Ammon's horn (tissue), 1 donor: ENCODE results near the gene INHBA.

ENCODE experiments used
- DNase-seq: peaks from one replicate; pipeline ENCODE4 v3.0.0-alpha.2; 2016; ENCODE audit warnings: low spot score

INHBA gene

DNA sequence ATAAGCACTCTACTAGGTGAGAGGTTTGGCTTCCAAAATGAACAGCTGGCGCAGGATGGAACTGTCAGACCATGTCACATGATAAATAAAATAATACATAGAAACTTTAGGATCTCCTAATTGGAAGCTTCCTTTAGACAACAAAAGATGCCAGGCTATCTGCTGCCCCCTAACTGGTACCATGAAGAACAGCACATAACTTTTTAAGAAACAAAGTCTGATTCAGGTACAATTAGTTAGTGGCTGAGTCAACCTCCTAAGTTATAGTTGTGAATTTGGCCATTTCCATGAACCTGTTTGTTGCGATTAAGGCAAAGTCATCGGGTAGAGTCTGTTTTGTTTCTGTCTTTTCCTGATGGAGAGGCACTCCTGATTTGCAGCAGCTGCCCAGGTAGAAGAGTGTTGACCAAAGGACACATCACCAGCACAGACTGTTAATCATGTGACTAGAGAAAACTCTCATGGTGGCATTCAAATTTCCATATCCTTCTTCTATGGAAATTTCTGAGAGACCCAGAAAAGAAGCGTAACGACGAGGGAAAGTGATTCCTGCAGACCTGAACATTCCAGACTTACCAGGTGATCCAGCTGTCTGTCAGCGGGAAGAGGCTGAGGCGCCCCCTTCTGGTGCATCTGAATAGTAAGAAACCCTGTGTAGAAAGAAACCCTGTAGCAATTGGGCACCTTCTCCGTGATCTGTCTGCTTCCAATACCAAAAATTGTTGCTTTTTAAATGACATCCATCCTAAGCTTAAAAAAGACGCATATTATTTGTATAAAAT lies 8.6 kb upstream of the INHBA start:
- no peak for DNase-seq

DNA sequence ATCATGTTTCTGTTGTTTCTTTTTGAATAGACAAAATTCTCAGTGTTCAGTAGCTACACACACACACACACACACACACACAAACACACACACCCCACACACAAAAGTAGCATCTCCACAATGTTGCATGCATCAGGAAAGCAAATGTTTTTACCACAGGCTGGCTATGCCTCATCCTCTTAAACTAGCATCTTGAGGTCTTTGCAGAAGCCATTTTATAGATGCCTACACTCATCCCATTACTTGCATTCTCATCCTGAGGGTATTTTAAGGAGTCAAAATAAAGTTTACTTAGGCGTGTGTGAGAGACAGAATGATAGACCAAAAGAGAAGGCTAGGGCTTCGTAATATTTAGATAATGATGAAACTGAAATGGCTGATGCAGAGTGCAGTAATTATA lies 7.9 kb upstream of the INHBA start:
- no peak for DNase-seq

GRCh38 chr7:41709621-41710020 lies 6.7 kb upstream of the INHBA start:
- DNase-seq = no peak

DNA sequence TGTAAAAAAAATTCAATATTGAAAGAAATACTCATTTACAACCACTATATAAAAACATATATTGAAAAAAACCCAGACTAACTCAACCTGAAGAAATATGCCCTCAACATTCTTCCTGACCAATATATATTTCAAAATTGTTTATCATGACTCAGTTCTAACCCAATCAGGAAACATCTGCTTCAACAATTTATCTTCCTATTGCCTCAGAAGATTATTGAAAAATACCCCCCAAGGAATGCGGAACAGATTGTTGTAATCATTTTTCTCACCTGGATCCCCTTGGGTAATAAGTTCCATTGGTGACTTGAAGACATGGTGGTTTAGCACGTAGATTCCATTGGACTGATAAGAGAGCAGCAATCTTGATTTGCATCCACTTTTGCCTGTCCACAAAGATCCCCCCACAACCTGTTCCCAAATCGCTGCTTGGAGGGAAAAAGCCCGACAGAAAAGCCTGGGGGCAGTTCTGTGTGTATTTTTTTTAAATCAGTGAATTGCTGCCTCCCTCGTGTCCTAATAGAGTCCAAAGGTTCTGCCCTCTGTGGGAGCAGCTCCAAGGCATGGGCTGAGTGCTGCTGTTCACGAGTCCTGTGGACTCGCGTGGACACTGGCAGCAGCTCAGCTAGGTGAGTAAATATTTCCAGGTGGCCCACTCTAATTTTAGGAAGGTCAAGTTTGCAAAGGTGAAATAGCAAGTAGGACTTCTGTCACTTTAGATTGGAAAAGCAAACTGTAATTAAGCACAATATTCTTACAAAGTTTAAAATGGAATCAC lies 5.9 kb upstream of the INHBA start:
- no peak for DNase-seq

- DNase-seq = no peak
Observed at GRCh38 chr7:41706228-41706930, 3.5 kb upstream of the INHBA start.

DNA sequence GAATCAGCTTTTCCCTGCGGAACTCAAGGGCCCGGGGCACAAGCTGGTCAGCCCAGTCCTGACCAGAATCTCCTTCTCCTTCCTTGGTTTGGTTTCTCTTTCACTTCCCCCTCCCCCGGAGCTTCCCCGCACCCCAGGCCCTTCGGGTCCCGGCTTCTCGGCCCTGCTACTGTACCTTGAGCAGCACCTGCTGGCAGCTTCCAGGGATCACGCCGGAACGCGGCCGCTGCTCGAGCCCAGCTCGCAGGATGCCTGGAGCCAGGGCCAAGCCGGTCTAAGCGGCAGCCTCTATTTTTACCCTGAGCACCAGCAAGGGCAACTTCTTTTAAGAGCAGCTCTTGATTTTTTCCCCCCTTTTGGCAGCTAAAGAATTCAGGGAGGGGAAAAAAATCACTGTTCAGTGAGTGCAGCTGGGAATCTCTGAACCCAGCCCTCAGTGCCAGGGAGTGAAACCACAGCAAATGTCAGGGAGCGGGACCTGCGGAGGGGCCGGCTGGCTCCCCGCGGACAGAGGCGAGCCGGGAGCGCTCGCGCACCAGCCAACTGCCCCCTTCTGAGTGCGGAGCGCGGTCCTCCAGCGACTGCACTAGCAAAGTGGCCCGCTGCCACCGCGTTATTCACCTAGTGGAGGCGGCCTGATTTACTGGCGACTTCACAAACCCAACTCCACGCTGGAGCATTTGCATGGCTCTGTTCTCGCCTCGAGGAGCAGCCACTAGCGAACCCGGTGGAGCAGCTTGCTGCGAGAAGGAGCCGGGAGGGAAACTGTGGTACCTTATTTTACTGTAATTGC lies 2.4 kb upstream of the INHBA start:
- DNase-seq = peak; percentile 83

- DNase-seq = no peak
Observed at GRCh38 chr7:41701068-41701941, 1.6 kb downstream of the INHBA start.

GRCh38 chr7:41700044-41700471 lies 2.8 kb downstream of the INHBA start:
- peak; percentile 37 for DNase-seq

GRCh38 chr7:41699516-41699915 lies 3.4 kb downstream of the INHBA start:
- DNase-seq = peak; percentile 40

- DNase-seq = no peak
Observed at GRCh38 chr7:41698726-41699125, 4.2 kb downstream of the INHBA start.

DNA sequence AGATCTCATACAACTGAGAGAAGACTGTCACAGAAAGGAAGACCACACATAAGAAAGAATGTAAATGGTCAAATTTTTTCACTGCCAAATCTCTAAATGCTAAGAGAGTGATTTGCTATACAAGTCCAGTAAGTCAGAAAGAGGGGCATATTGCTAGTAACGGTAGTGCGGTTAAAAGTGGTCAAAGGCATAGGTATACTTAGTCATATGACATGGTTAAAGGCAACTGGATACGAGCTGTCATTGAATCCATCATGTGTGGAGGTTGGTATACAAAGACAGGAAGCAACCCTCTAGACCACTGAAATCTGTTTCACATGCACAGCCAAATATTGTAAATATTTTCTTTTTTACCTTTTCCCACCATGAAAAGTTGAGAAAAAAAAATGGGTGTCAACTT lies 4.8 kb downstream of the INHBA start:
- DNase-seq = no peak

GRCh38 chr7:41696323-41696916 lies 6.5 kb downstream of the INHBA start:
- peak; percentile 83 for DNase-seq

- DNase-seq = peak; percentile 49
Observed at GRCh38 chr7:41695661-41696322, 7.1 kb downstream of the INHBA start.

- DNase-seq = no peak
Observed at GRCh38 chr7:41694495-41694894, 8.4 kb downstream of the INHBA start.

GRCh38 chr7:41693150-41693997 lies 9.5 kb downstream of the INHBA start:
- peak; percentile 54 for DNase-seq

- DNase-seq = no peak
Observed at GRCh38 chr7:41692251-41692650, 10.6 kb downstream of the INHBA start.

DNA sequence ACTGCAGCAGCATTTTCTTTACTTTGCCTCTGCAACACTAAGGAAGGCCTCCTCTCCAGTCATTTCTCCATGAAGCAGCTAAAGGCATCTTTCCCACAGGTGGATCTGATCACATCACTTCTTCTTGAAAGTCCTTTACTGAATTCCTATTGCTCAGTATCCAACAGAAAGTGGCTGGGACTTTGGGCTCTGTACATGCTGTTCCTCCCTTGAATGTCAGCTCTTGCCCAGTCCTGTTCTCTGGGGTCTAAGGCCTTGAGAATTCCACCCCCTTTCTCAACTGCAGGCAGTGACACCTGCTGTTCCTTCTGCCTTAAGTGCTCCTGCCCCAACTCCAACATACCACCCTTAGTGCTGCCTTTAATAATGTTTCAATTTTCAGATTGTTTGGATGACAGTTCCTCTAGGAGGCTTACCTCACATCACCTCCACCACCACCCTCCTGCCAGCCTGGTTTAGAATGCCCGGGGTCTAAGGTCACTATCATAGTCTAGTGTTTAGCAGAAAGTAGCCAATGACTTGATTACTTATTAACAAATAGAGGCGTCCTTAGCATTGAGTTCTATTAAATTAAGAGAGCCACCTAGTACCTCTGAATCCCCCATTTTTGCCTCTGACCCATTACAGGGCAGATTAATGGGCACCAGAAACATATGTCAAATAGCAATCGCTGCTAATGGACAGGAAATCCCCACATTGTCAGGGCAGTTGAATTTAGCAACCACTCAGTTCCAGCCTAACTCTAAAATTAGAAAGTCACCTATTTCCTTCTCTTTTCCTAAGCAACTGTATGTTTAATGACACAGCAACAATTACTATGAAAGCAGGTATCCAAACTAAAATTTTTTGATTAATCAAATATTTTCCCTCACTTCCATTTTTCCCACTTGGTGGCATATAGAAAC lies 11.4 kb downstream of the INHBA start:
- no peak for DNase-seq

DNA sequence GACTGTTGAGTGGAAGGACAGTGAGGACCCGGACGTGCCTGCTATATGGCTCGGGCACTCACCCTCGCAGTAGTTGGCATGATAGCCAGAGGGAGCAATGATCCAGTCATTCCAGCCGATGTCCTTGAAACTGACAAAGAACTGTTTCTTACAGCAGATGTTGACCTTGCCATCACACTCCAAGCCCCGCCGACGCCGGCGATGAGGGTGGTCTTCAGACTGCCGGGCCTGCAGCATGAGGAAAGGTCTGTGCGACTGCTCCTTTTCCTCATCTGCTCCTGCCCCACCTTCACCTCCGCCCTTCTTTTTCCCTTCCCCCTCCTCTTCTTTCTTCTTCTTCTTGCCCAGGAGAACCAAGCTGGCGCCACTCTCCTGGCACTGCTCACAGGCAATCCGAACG lies 13.1 kb downstream of the INHBA start:
- no peak for DNase-seq
